ENCODE measurements around the gene C2orf15. TPM values are rescaled to one million over a fixed set of nuclear protein-coding genes. Genes with fewer than 3 reads are reported as not detected.
A peak's percentile ranks its signal among the peaks of the same experiment; 100 is the strongest.

Gene C2orf15, protein sequence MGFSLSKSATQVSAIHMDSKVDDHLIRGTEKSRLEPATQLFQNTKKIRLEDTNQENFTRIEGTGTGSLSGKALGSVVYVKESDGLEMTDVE
- total RNA-seq (5.9 and 10.0 TPM in 2 replicates), polyA plus RNA-seq (5.8 and 8.9 TPM in 2 replicates)

DNA sequence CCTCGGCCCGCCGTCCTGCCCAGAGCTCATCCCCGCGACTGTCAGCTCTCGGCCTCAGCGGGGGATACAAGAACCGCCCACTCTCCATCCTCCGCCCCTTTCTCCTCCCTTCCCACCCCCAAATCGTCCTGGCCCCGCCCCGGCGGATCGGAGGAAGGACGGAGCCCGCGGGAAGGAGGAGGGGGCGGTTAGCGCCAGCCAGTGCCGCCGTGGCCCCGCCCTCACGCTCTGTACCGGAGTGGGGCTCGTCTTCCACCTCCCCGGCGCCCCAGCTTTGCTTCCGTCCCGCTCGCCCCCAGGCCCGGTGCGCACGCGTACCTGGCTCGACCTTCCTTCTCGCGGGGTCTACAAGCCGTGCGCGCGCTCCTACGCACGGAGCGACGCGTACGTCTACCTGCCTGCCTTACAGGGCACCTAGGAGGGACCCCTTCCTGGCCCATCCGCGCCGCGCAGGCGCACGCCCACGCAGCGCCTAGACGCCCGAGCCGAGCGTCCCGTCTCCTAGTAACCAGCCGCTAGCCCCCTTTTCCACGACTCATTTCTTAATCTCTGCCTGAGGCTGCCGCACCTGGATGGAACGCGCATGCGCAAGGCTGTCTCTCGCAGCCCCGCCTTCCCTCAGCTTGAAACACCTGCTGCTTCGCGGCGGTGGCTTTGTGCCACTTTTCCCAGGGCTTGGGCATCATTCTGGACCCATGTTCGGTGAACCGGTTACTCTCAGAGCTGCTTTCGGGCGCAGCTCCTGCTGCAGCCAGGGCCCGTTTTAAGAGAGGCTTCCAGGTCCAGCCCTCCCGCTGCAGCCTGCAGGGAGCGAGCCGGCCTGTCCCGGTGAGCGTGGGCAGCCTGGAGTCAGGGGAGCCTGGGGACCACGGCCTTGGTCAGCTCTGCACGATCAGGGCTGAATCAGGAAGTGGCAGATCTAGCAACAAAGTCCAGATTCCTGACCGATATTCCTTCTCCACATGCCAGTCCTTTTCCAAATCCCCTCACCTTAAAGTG lies at the start of gene C2orf15:
Gene C2orf15, plus strand, starts transcription at position 598 of the 999 bp plus-strand sequence. CDS start 8,852 bp downstream, outside the sequence.
- TF ChIP-seq EZH2phosphoT487 (IDR thresholded peaks at IDR 0.05; ENCODE audit: low read depth, severe bottlenecking, unreplicated experiment) (no peak), EZH2 (IDR thresholded peaks at IDR 0.05; ENCODE audit: borderline replicate concordance) (no peak)
- TF ChIP-seq, protein P1, sequence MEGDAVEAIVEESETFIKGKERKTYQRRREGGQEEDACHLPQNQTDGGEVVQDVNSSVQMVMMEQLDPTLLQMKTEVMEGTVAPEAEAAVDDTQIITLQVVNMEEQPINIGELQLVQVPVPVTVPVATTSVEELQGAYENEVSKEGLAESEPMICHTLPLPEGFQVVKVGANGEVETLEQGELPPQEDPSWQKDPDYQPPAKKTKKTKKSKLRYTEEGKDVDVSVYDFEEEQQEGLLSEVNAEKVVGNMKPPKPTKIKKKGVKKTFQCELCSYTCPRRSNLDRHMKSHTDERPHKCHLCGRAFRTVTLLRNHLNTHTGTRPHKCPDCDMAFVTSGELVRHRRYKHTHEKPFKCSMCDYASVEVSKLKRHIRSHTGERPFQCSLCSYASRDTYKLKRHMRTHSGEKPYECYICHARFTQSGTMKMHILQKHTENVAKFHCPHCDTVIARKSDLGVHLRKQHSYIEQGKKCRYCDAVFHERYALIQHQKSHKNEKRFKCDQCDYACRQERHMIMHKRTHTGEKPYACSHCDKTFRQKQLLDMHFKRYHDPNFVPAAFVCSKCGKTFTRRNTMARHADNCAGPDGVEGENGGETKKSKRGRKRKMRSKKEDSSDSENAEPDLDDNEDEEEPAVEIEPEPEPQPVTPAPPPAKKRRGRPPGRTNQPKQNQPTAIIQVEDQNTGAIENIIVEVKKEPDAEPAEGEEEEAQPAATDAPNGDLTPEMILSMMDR (IDR thresholded peaks at IDR 0.05; ENCODE audit: poor library complexity), result no peak
- peak within 1 kb of the TSS; percentile 87 for H2AFZ ChIP-seq

DNA sequence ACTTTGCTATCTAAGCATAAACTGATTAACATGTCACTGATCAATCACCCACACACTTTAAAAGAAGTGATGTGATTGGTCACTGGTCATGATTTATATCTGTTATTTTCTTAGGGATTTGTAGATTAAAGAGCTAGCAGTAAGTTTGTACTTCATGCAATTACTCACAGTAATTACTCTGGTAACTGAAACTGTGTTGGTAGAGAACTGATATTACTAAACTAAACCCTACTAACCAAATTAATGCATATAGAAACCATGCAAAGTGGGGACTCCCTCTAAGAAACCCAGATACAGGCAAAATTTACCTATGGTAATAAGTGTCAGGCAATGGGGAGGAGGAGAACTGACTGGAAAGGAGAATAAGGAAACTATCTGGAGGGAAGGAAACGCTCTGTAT lies 44.8 kb upstream of the C2orf15 start:
- no peaks in the 10 kb centered on the region for H3K36me3 ChIP-seq (replicated peaks; ENCODE audit: insufficient read depth, low read depth)
- no peaks in the 10 kb centered on the region for H3K79me2 ChIP-seq
- H3K27me3 ChIP-seq, result no peaks in the 10 kb centered on the region
- no peak overlapping the region for H3K27ac ChIP-seq
- whole genome bisulfite sequencing (ENCODE audit: low lambda C conversion rate, missing lambda C conversion rate), result 86% methylated on average over 1 of the region's 1 CpG
- DNase-seq (ENCODE audit: low spot score), result no peak
- no peak overlapping the region for H2AFZ ChIP-seq
- H3K4me3 ChIP-seq, result no peak overlapping the region
- no peak overlapping the region for H3K4me2 ChIP-seq
- no peaks in the 10 kb centered on the region for H3K4me1 ChIP-seq (ENCODE audit: insufficient read depth)
- TF ChIP-seq EZH2phosphoT487 (IDR thresholded peaks at IDR 0.05; ENCODE audit: low read depth, severe bottlenecking, unreplicated experiment) (no peak), EZH2 (IDR thresholded peaks at IDR 0.05; ENCODE audit: borderline replicate concordance) (no peak)
- TF ChIP-seq, protein P1 (IDR thresholded peaks at IDR 0.05; ENCODE audit: poor library complexity), result no peak
- no peaks in the 10 kb centered on the region for H4K20me1 ChIP-seq (ENCODE audit: insufficient read depth, poor library complexity, severe bottlenecking)
- H3K9me2 ChIP-seq (replicated peaks; ENCODE audit: insufficient read depth), result no peaks in the 10 kb centered on the region
- peaks cover 5% of the 10 kb centered on the region for H3K9me3 ChIP-seq (ENCODE audit: low read depth)

More for the DNA sequence above, at the start of gene C2orf15:
- WGBS (ENCODE audit: low lambda C conversion rate, missing lambda C conversion rate), result under 1% methylated on average over 59 of the region's 84 CpGs
- H3K4me2 ChIP-seq, result peak within 1 kb of the TSS; percentile 86
- DNase-seq (ENCODE audit: low spot score), result peak; percentile 98
- peak within 1 kb of the TSS; percentile 86 for H3K27ac ChIP-seq
- H4K20me1 ChIP-seq (ENCODE audit: insufficient read depth, poor library complexity, severe bottlenecking), result no peaks in the 10 kb centered on the region
- H3K27me3 ChIP-seq, result no peaks in the 10 kb centered on the region
- H3K9me3 ChIP-seq (ENCODE audit: low read depth), result no peaks in the 10 kb centered on the region
- H3K4me3 ChIP-seq, result peak within 1 kb of the TSS; percentile 59
- peaks cover 14% of the 10 kb centered on the region for H3K79me2 ChIP-seq
- no peaks in the 10 kb centered on the region for H3K4me1 ChIP-seq (ENCODE audit: insufficient read depth)
- H3K9me2 ChIP-seq (replicated peaks; ENCODE audit: insufficient read depth), result no peaks in the 10 kb centered on the region
- no peaks in the 10 kb centered on the region for H3K36me3 ChIP-seq (replicated peaks; ENCODE audit: insufficient read depth, low read depth)

DNA sequence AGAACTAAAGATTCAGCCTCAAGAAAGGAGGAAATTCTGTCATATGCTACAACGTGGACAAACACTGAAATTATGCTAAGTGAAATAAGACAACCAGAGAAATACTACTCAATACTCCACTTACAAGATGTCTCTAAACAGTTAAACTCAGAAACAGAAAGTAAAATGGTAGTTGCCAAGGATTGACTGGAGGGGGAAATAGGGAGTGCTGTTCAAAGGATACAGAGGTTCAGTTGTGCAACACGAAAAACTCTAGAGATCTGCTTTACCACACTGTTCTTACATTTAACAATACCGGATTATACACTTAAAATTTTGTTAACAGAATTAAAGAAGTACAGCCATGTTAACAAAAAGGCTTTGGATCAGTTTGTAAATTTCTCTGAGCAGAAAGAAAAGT lies 39.8 kb upstream of the C2orf15 start:
- Histone ChIP-seq H3K4me1 (ENCODE audit: insufficient read depth) (no peaks in the 10 kb centered on the region), H3K4me2 (no peak overlapping the region), H3K4me3 (no peak overlapping the region), H3K79me2 (no peaks in the 10 kb centered on the region), H3K9me2 (replicated peaks; ENCODE audit: insufficient read depth) (no peaks in the 10 kb centered on the region), H2AFZ (no peak overlapping the region), H3K27me3 (no peaks in the 10 kb centered on the region), H3K9me3 (ENCODE audit: low read depth) (no peaks in the 10 kb centered on the region), H3K36me3 (replicated peaks; ENCODE audit: insufficient read depth, low read depth) (no peaks in the 10 kb centered on the region), H3K27ac (no peak overlapping the region), H4K20me1 (ENCODE audit: insufficient read depth, poor library complexity, severe bottlenecking) (no peaks in the 10 kb centered on the region)
- no peak for DNase-seq (ENCODE audit: low spot score)
- TF ChIP-seq EZH2 (IDR thresholded peaks at IDR 0.05; ENCODE audit: borderline replicate concordance) (no peak), EZH2phosphoT487 (IDR thresholded peaks at IDR 0.05; ENCODE audit: low read depth, severe bottlenecking, unreplicated experiment) (no peak)
- TF ChIP-seq, protein P1 (IDR thresholded peaks at IDR 0.05; ENCODE audit: poor library complexity), result no peak
- 69% methylated on average over 3 of the region's 3 CpGs for WGBS (ENCODE audit: low lambda C conversion rate, missing lambda C conversion rate)

Data from hepatocyte (in vitro differentiated cells).